Measurements from ENCODE around the gene FRMD5. TPM values are rescaled to one million over a fixed set of nuclear protein-coding genes. Genes with fewer than 3 reads are reported as not detected.

Gene FRMD5
- total RNA-seq, 6 experiments from 2014 or later, result not detected

- WGBS (ENCODE audit: insufficient coverage, low coverage, low lambda C conversion rate, missing lambda C conversion rate), result 69% methylated on average over 5 of the region's 5 CpGs
- no peak overlapping the region for H3K4me3 ChIP-seq
- H3K36me3 ChIP-seq, result no peaks in the 10 kb centered on the region
- no peaks in the 10 kb centered on the region for H3K9me3 ChIP-seq
- no peaks in the 10 kb centered on the region for H3K27me3 ChIP-seq
- intact Hi-C loops (cut with DNase I), result no loop called here
- H3K4me1 ChIP-seq, result no peaks in the 10 kb centered on the region
- ATAC-seq (no peak), DNase-seq (no peak)
- no peak for TF ChIP-seq POLR2A (IDR thresholded peaks at IDR 0.05)
- no peak for TF ChIP-seq CTCF (IDR thresholded peaks at IDR 0.05)
- H3K27ac ChIP-seq, result no peak overlapping the region
These were observed 113.8 kb downstream of the FRMD5 start for GRCh38 chr15:44081026-44082013.

DNA sequence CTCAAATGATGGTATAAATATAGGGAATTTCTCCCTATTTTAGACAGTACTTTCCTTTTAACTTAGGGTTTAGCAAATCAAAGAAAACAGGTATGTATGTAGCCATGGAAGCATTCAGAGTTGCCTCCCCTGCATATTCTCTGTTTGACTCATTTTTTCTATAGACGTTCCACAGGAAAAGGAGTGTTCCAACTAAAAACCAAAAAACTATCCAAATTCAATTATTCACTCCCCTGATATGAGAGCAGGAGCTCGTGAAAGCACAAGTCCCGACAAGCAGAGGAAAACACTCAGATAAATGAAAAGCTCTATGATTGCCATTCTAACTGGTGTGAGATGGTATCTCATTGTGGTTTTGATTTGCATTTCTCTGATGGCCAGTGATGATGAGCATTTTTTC lies 119.5 kb downstream of the FRMD5 start:
- intact Hi-C loops (cut with DNase I), result no loop called here
- Histone ChIP-seq H3K36me3 (no peaks in the 10 kb centered on the region), H3K27me3 (no peaks in the 10 kb centered on the region), H3K4me3 (no peak overlapping the region), H3K27ac (no peak overlapping the region), H3K9me3 (no peaks in the 10 kb centered on the region), H3K4me1 (no peaks in the 10 kb centered on the region)
- WGBS (ENCODE audit: insufficient coverage, low coverage, low lambda C conversion rate, missing lambda C conversion rate), result 50% methylated on average over 3 of the region's 3 CpGs
- ATAC-seq (no peak), DNase-seq (no peak)
- TF ChIP-seq POLR2A (IDR thresholded peaks at IDR 0.05) (no peak), CTCF (IDR thresholded peaks at IDR 0.05) (no peak)

GRCh38 chr15:44069489-44069888 lies 125.6 kb downstream of the FRMD5 start:
- no peaks in the 10 kb centered on the region for H3K36me3 ChIP-seq
- no peak overlapping the region for H3K27ac ChIP-seq
- no peak overlapping the region for H3K4me3 ChIP-seq
- ATAC-seq (no peak), DNase-seq (no peak)
- intact Hi-C loops (cut with DNase I), result no loop called here
- 67% methylated on average over 1 of the region's 1 CpG for WGBS (ENCODE audit: insufficient coverage, low coverage, low lambda C conversion rate, missing lambda C conversion rate)
- H3K4me1 ChIP-seq, result no peaks in the 10 kb centered on the region
- H3K27me3 ChIP-seq, result no peaks in the 10 kb centered on the region
- H3K9me3 ChIP-seq, result no peaks in the 10 kb centered on the region
- TF ChIP-seq POLR2A (IDR thresholded peaks at IDR 0.05) (no peak), CTCF (IDR thresholded peaks at IDR 0.05) (no peak)

DNA sequence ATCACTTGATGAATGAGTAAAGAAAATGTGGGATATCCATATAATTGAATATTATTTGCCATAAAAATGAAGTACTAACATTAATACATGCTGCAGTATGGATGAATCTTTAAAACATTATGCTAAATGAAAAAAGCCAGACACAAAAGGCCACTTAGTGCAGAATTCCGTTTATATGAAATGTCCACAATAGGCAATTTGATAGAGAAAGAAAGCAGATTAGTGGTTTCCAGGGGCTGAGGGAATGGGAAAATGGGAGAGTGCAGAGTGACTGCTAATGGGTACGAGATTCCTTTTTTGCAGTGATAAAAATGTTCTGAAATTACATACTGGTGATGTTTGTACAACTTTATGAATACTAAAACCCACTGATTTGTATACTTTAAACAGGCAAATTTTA lies 126.7 kb downstream of the FRMD5 start:
- H3K27me3 ChIP-seq, result no peaks in the 10 kb centered on the region
- H3K4me1 ChIP-seq, result no peaks in the 10 kb centered on the region
- DNase-seq, result no peak
- TF ChIP-seq POLR2A (IDR thresholded peaks at IDR 0.05) (no peak), CTCF (IDR thresholded peaks at IDR 0.05) (no peak)
- intact Hi-C loops (cut with DNase I), result no loop called here
- no peak for ATAC-seq
- H3K9me3 ChIP-seq, result no peaks in the 10 kb centered on the region
- 31% methylated on average over 2 of the region's 2 CpGs for WGBS (ENCODE audit: insufficient coverage, low coverage, low lambda C conversion rate, missing lambda C conversion rate)
- H3K4me3 ChIP-seq, result no peak overlapping the region
- H3K36me3 ChIP-seq, result no peaks in the 10 kb centered on the region
- H3K27ac ChIP-seq, result no peak overlapping the region
